Activated naive CD4-positive, alpha-beta T cell treated with Interleukin-2 at 50 U/mL for 16 hours (primary cell): Measurements from ENCODE around the gene TMEM141.
A peak's percentile ranks its signal among the peaks of the same experiment; 100 is the strongest.
"Not testable (repeated sequence)": the region's sequence is repeated elsewhere in the genome, so short reads cannot be mapped to it uniquely, and the experiment has no call there.

Source experiments
- DNase-seq: peaks from one replicate; pipeline ENCODE4 v3.0.0-alpha.2; 2020

Gene TMEM141

GRCh38 chr9:136835932-136836904 lies 45.1 kb downstream of the TMEM141 start:
- no peak for DNase-seq

GRCh38 chr9:136837146-136837855 lies 46.2 kb downstream of the TMEM141 start:
- no peak for DNase-seq

GRCh38 chr9:136837856-136838277 lies 46.7 kb downstream of the TMEM141 start:
- not testable (repeated sequence) for DNase-seq

GRCh38 chr9:136838314-136839228 lies 47.4 kb downstream of the TMEM141 start:
- no peak for DNase-seq

- no peak for DNase-seq
Observed at GRCh38 chr9:136839229-136840139, 48.3 kb downstream of the TMEM141 start.

GRCh38 chr9:136840140-136840876 lies 49.2 kb downstream of the TMEM141 start:
- DNase-seq = no peak

- DNase-seq = no peak
Observed at GRCh38 chr9:136840877-136841645, 49.9 kb downstream of the TMEM141 start.

GRCh38 chr9:136841646-136842379 lies 50.7 kb downstream of the TMEM141 start:
- not testable (repeated sequence) for DNase-seq

GRCh38 chr9:136842380-136842948 lies 51.3 kb downstream of the TMEM141 start, which contains the start of gene AJM1:
Gene AJM1 (plus strand): TSS chr9:136842478. CDS start chr9:136844415, 1,937 bp downstream.
- peak; percentile 84 for DNase-seq
